T-helper 2 cell treated with Interferon-gamma antibody and Interleukin-4, amounts not matched to agents 5 μg/mL and 100 μg/mL, for 36 hours (primary cell): ENCODE results near the gene MX1.

Experiments used
- DNase-seq: peaks from one replicate; pipeline ENCODE4 v3.0.0; 2021; ENCODE audit warnings: low spot score
- H3K27ac Mint-ChIP-seq: one replicate; pipeline ENCODE4 v1.8.0; 2021; ENCODE audit warnings: mild to moderate bottlenecking, mixed read lengths
- H3K27me3 Mint-ChIP-seq: one replicate; pipeline ENCODE4 v1.8.0; 2021; ENCODE audit warnings: low read depth, mixed read lengths
- H3K36me3 Mint-ChIP-seq: one replicate; pipeline ENCODE4 v1.8.0; 2021; ENCODE audit warnings: low read depth, mixed read lengths
- H3K4me1 Mint-ChIP-seq: one replicate; pipeline ENCODE4 v1.8.0; 2021; ENCODE audit warnings: low read depth, mixed read lengths
- H3K4me3 Mint-ChIP-seq: one replicate; pipeline ENCODE4 v1.8.0; 2022; ENCODE audit warnings: mild to moderate bottlenecking, moderate library complexity, mixed read lengths
- H3K9me3 Mint-ChIP-seq: one replicate; pipeline ENCODE4 v1.8.0; 2021; ENCODE audit warnings: mixed read lengths

MX1 gene

GRCh38 chr21:41472753-41473548 lies 46.9 kb downstream of the MX1 start:
- Mint-ChIP-seq H3K27me3 (peaks cover 10% of the 10 kb centered on the region), H3K4me1 (peaks cover 3% of the 10 kb centered on the region), H3K36me3 (no peaks in the 10 kb centered on the region), H3K27ac (no peak overlapping the region), H3K9me3 (no peaks in the 10 kb centered on the region), H3K4me3 (no peak overlapping the region)
- no peak for DNase-seq

- Mint-ChIP-seq H3K27ac (no peak overlapping the region), H3K4me1 (peaks cover 5% of the 10 kb centered on the region), H3K9me3 (no peaks in the 10 kb centered on the region), H3K36me3 (no peaks in the 10 kb centered on the region), H3K27me3 (peaks cover 13% of the 10 kb centered on the region), H3K4me3 (no peak overlapping the region)
- DNase-seq: no peak
Measured at GRCh38 chr21:41475714-41476420, 49.8 kb downstream of the MX1 start.

GRCh38 chr21:41477641-41478318 lies 51.7 kb downstream of the MX1 start:
- H3K9me3 Mint-ChIP-seq: no peaks in the 10 kb centered on the region
- DNase-seq: no peak
- no peaks in the 10 kb centered on the region for H3K36me3 Mint-ChIP-seq
- no peak overlapping the region for H3K4me3 Mint-ChIP-seq
- H3K4me1 Mint-ChIP-seq: peaks cover 5% of the 10 kb centered on the region
- H3K27ac Mint-ChIP-seq: no peak overlapping the region
- H3K27me3 Mint-ChIP-seq: peaks cover 13% of the 10 kb centered on the region

- Mint-ChIP-seq H3K9me3 (no peaks in the 10 kb centered on the region), H3K27me3 (peaks cover 13% of the 10 kb centered on the region), H3K4me3 (no peak overlapping the region), H3K27ac (no peak overlapping the region), H3K36me3 (no peaks in the 10 kb centered on the region), H3K4me1 (peaks cover 5% of the 10 kb centered on the region)
- no peak for DNase-seq
Measured at GRCh38 chr21:41478319-41479177, 52.5 kb downstream of the MX1 start.

GRCh38 chr21:41479686-41480085 lies 53.6 kb downstream of the MX1 start:
- H3K27ac Mint-ChIP-seq: no peak overlapping the region
- H3K9me3 Mint-ChIP-seq: no peaks in the 10 kb centered on the region
- peaks cover 13% of the 10 kb centered on the region for H3K27me3 Mint-ChIP-seq
- H3K36me3 Mint-ChIP-seq: no peaks in the 10 kb centered on the region
- no peak overlapping the region for H3K4me3 Mint-ChIP-seq
- no peak for DNase-seq
- H3K4me1 Mint-ChIP-seq: peaks cover 5% of the 10 kb centered on the region

- H3K36me3 Mint-ChIP-seq: no peaks in the 10 kb centered on the region
- peaks cover 5% of the 10 kb centered on the region for H3K4me1 Mint-ChIP-seq
- H3K4me3 Mint-ChIP-seq: no peak overlapping the region
- H3K27ac Mint-ChIP-seq: no peak overlapping the region
- H3K9me3 Mint-ChIP-seq: no peaks in the 10 kb centered on the region
- H3K27me3 Mint-ChIP-seq: peaks cover 13% of the 10 kb centered on the region
- DNase-seq: no peak
Measured at GRCh38 chr21:41480086-41480690, 54.1 kb downstream of the MX1 start.

- no peak for DNase-seq
- Mint-ChIP-seq H3K27me3 (peaks cover 13% of the 10 kb centered on the region), H3K4me3 (no peak overlapping the region), H3K9me3 (no peaks in the 10 kb centered on the region), H3K36me3 (no peaks in the 10 kb centered on the region), H3K27ac (no peak overlapping the region), H3K4me1 (peaks cover 5% of the 10 kb centered on the region)
Measured at GRCh38 chr21:41481191-41481590, 55.2 kb downstream of the MX1 start.

- H3K4me1 Mint-ChIP-seq: peaks cover 5% of the 10 kb centered on the region
- H3K36me3 Mint-ChIP-seq: no peaks in the 10 kb centered on the region
- no peak for DNase-seq
- no peaks in the 10 kb centered on the region for H3K9me3 Mint-ChIP-seq
- H3K27ac Mint-ChIP-seq: no peak overlapping the region
- peaks cover 11% of the 10 kb centered on the region for H3K27me3 Mint-ChIP-seq
- no peak overlapping the region for H3K4me3 Mint-ChIP-seq
Measured at GRCh38 chr21:41482301-41482700, 56.3 kb downstream of the MX1 start.

- Mint-ChIP-seq H3K4me1 (peaks cover 2% of the 10 kb centered on the region), H3K9me3 (no peaks in the 10 kb centered on the region), H3K27me3 (peaks cover 6% of the 10 kb centered on the region), H3K36me3 (no peaks in the 10 kb centered on the region), H3K4me3 (no peak overlapping the region), H3K27ac (no peak overlapping the region)
- no peak for DNase-seq
Measured at GRCh38 chr21:41482980-41483379, 56.9 kb downstream of the MX1 start.

GRCh38 chr21:41483415-41483814 lies 57.4 kb downstream of the MX1 start:
- H3K4me1 Mint-ChIP-seq: no peaks in the 10 kb centered on the region
- no peaks in the 10 kb centered on the region for H3K36me3 Mint-ChIP-seq
- H3K27ac Mint-ChIP-seq: no peak overlapping the region
- DNase-seq: no peak
- H3K27me3 Mint-ChIP-seq: peaks cover 6% of the 10 kb centered on the region
- no peak overlapping the region for H3K4me3 Mint-ChIP-seq
- no peaks in the 10 kb centered on the region for H3K9me3 Mint-ChIP-seq

- Mint-ChIP-seq H3K27ac (no peak overlapping the region), H3K4me3 (no peak overlapping the region), H3K36me3 (no peaks in the 10 kb centered on the region), H3K9me3 (no peaks in the 10 kb centered on the region), H3K27me3 (peaks cover 5% of the 10 kb centered on the region), H3K4me1 (no peaks in the 10 kb centered on the region)
- DNase-seq: no peak
Measured at GRCh38 chr21:41483973-41484372, 57.9 kb downstream of the MX1 start.

GRCh38 chr21:41487082-41487481 lies 61.0 kb downstream of the MX1 start:
- Mint-ChIP-seq H3K27ac (no peak overlapping the region), H3K36me3 (no peaks in the 10 kb centered on the region), H3K4me1 (no peaks in the 10 kb centered on the region), H3K9me3 (no peaks in the 10 kb centered on the region), H3K4me3 (no peak overlapping the region), H3K27me3 (no peaks in the 10 kb centered on the region)
- no peak for DNase-seq

- DNase-seq: no peak
- H3K27me3 Mint-ChIP-seq: no peaks in the 10 kb centered on the region
- no peaks in the 10 kb centered on the region for H3K36me3 Mint-ChIP-seq
- H3K27ac Mint-ChIP-seq: no peak overlapping the region
- no peaks in the 10 kb centered on the region for H3K4me1 Mint-ChIP-seq
- no peaks in the 10 kb centered on the region for H3K9me3 Mint-ChIP-seq
- H3K4me3 Mint-ChIP-seq: no peak overlapping the region
Measured at GRCh38 chr21:41488080-41488479, 62.0 kb downstream of the MX1 start.
